ENCODE measurements around the gene PIKFYVE.

PIKFYVE gene

DNA sequence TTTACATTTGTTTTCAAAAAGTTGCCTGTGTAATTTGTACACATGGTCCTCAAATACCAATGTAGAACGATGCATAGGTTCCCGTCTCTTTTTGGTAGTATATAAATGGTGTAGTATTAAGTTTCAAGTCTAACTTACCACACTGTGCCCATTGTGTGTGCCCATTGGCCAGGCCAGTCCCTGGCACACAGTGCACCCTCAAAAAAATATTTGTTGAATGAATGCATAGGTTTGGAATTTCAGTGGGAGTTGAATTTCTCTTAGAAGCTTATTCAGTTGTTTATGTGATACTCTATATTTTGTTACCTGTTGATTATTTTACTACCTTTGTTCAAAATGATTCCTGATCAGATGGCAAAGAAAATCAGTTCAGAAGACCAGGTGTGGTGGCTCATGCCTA, 41.3 kb upstream of the PIKFYVE start:
- H3K27me3 ChIP-seq (ENCODE audit: low read length): no peaks in the 10 kb centered on the region
- no peak overlapping the region for H3K4me2 ChIP-seq (ENCODE audit: low read depth, low read length, poor library complexity, severe bottlenecking)
- H3F3A ChIP-seq (ENCODE audit: insufficient read depth): no peaks in the 10 kb centered on the region
- no peaks in the 10 kb centered on the region for H4K20me1 ChIP-seq (ENCODE audit: low read depth, low read length)
- H2AFZ ChIP-seq (ENCODE audit: low read depth, low read length, severe bottlenecking): no peak overlapping the region
- H3K9me3 ChIP-seq (ENCODE audit: insufficient read depth, low read length): no peaks in the 10 kb centered on the region
- H3K36me3 ChIP-seq (ENCODE audit: low read length): no peaks in the 10 kb centered on the region
- no peak for TF ChIP-seq EZH2phosphoT487 (conservative IDR thresholded peaks at IDR 0.05; ENCODE audit: low read length)
- TF ChIP-seq CTCF (IDR thresholded peaks at IDR 0.05; ENCODE audit: insufficient read depth, low read length, poor library complexity, severe bottlenecking): no peak
- H3K9ac ChIP-seq (ENCODE audit: low read length): no peak overlapping the region
- H3K4me3 ChIP-seq (ENCODE audit: insufficient read depth, low read length, poor library complexity, severe bottlenecking): no peak overlapping the region
- H3K79me2 ChIP-seq (ENCODE audit: insufficient read depth, low read length): no peaks in the 10 kb centered on the region
- no peak overlapping the region for H3K27ac ChIP-seq (ENCODE audit: low read depth, low read length)
- H3K9me2 ChIP-seq (replicated peaks; ENCODE audit: insufficient read depth, low read length): no peaks in the 10 kb centered on the region

DNA sequence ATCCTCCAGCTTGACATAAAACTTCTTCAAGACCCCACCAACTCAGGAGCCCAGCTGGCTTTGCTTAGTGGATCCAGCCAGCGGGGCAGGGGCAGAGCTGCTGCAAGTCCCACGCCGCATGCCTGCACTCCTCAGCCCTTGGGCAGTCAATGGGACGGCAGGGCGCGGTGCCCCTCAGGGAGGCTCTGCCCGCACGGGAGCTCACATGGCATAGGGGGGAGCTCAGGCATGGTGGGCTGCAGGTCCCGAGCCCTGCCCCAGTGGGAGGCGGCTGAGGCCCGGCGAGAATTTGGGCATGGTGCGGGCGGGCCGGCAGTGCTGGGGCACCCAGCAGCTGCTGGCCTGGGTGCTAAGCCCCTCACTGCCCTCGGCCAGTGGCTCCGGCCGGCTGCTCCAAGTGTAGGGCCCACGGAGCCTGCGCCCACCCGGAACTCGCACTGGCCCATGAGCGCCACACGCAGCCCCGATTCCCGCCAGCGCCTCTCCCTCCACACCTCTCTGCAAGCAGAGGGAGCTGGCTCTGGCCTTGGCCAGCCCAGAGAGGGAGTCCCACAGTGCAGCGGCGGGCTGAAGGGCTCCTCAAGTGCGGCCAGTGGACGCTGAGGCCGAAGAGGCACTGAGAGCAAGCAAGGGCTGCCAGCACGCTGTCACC, 38.3 kb upstream of the PIKFYVE start:
- no peaks in the 10 kb centered on the region for H3K79me2 ChIP-seq (ENCODE audit: insufficient read depth, low read length)
- no peaks in the 10 kb centered on the region for H3K27me3 ChIP-seq (ENCODE audit: low read length)
- TF ChIP-seq EZH2phosphoT487 (conservative IDR thresholded peaks at IDR 0.05; ENCODE audit: low read length) (no peak), CTCF (IDR thresholded peaks at IDR 0.05; ENCODE audit: insufficient read depth, low read length, poor library complexity, severe bottlenecking) (no peak)
- H3K9me3 ChIP-seq (ENCODE audit: insufficient read depth, low read length): no peaks in the 10 kb centered on the region
- no peaks in the 10 kb centered on the region for H3K36me3 ChIP-seq (ENCODE audit: low read length)
- H4K20me1 ChIP-seq (ENCODE audit: low read depth, low read length): no peaks in the 10 kb centered on the region
- no peak overlapping the region for H3K9ac ChIP-seq (ENCODE audit: low read length)
- H3K27ac ChIP-seq (ENCODE audit: low read depth, low read length): no peak overlapping the region
- no peak overlapping the region for H3K4me2 ChIP-seq (ENCODE audit: low read depth, low read length, poor library complexity, severe bottlenecking)
- no peak overlapping the region for H2AFZ ChIP-seq (ENCODE audit: low read depth, low read length, severe bottlenecking)
- no peaks in the 10 kb centered on the region for H3F3A ChIP-seq (ENCODE audit: insufficient read depth)
- H3K9me2 ChIP-seq (replicated peaks; ENCODE audit: insufficient read depth, low read length): no peaks in the 10 kb centered on the region
- H3K4me3 ChIP-seq (ENCODE audit: insufficient read depth, low read length, poor library complexity, severe bottlenecking): no peak overlapping the region

- no peaks in the 10 kb centered on the region for H3F3A ChIP-seq (ENCODE audit: insufficient read depth)
- H3K9me2 ChIP-seq (replicated peaks; ENCODE audit: insufficient read depth, low read length): no peaks in the 10 kb centered on the region
- no peak overlapping the region for H2AFZ ChIP-seq (ENCODE audit: low read depth, low read length, severe bottlenecking)
- no peaks in the 10 kb centered on the region for H4K20me1 ChIP-seq (ENCODE audit: low read depth, low read length)
- no peaks in the 10 kb centered on the region for H3K27me3 ChIP-seq (ENCODE audit: low read length)
- no peak overlapping the region for H3K9ac ChIP-seq (ENCODE audit: low read length)
- H3K79me2 ChIP-seq (ENCODE audit: insufficient read depth, low read length): no peaks in the 10 kb centered on the region
- TF ChIP-seq CTCF (IDR thresholded peaks at IDR 0.05; ENCODE audit: insufficient read depth, low read length, poor library complexity, severe bottlenecking) (no peak), EZH2phosphoT487 (conservative IDR thresholded peaks at IDR 0.05; ENCODE audit: low read length) (no peak)
- H3K36me3 ChIP-seq (ENCODE audit: low read length): no peaks in the 10 kb centered on the region
- no peak overlapping the region for H3K27ac ChIP-seq (ENCODE audit: low read depth, low read length)
- no peak overlapping the region for H3K4me2 ChIP-seq (ENCODE audit: low read depth, low read length, poor library complexity, severe bottlenecking)
- no peaks in the 10 kb centered on the region for H3K9me3 ChIP-seq (ENCODE audit: insufficient read depth, low read length)
- H3K4me3 ChIP-seq (ENCODE audit: insufficient read depth, low read length, poor library complexity, severe bottlenecking): no peak overlapping the region
Measured at GRCh38 chr2:208228476-208228875, 37.6 kb upstream of the PIKFYVE start.
